Stimulated activated CD4-positive, alpha-beta T cell treated with anti-CD3 and anti-CD28 coated beads, Interleukin-4, amount 100 ng/mL, for 24 hours (primary cell): ENCODE data around the gene ERGIC2.
"Not testable (repeated sequence)": the region's sequence is repeated elsewhere in the genome, so short reads cannot be mapped to it uniquely, and the experiment has no call there.

Experiments used
- DNase-seq: peaks from one replicate; pipeline ENCODE4 v3.0.0-alpha.2; 2020

The ERGIC2 gene

GRCh38 chr12:29290475-29290874 is 90.5 kb downstream of the ERGIC2 start:
- not testable (repeated sequence) for DNase-seq

GRCh38 chr12:29288031-29288430 is 92.9 kb downstream of the ERGIC2 start:
- no peak for DNase-seq

GRCh38 chr12:29287622-29288021 is 93.3 kb downstream of the ERGIC2 start:
- DNase-seq, result no peak
